ENCODE data around the gene ASRGL1.

- TF ChIP-seq POLR2A (IDR thresholded peaks at IDR 0.05; ENCODE audit: low read length) (no peak), CHD2 (IDR thresholded peaks at IDR 0.05; ENCODE audit: low read length, partially characterized antibody) (no peak), POLR2AphosphoS2 (conservative IDR thresholded peaks at IDR 0.05; ENCODE audit: low read length) (no peak), CTCF (IDR thresholded peaks at IDR 0.05) (no peak), PBX3 (IDR thresholded peaks at IDR 0.05) (no peak), TP53 (CRISPR knock-in tag; IDR thresholded peaks at IDR 0.05) (no peak), EHMT2 (IDR thresholded peaks at IDR 0.05; ENCODE audit: low read depth) (no peak), NFE2L2 (conservative IDR thresholded peaks at IDR 0.05; ENCODE audit: low read length) (no peak), RAD21 (conservative IDR thresholded peaks at IDR 0.05 in 1 of 2, IDR thresholded peaks at IDR 0.05 in 1 of 2) (no peak)
Observed at GRCh38 chr11:62295504-62295903, 41.7 kb upstream of the ASRGL1 start.

Data from A549 (cell line).